GM10248 (cell line): Measurements from ENCODE around the gene MYADM.

Source experiments
- CTCF ChIA-PET: fragments of 300-600 bp; sonication (Branson Sonifier 250); formaldehyde crosslinking; extraction: SDS; loops from one replicate; lab custom pipeline; 2021; ENCODE audit warnings: antibody characterized with exemption; lab: Yijun Ruan, JAX
- POLR2A ChIA-PET: fragments of 350-650 bp; sonication (Branson Sonifier 250); formaldehyde crosslinking; extraction: SDS; loops from one replicate; lab custom pipeline; 2020; ENCODE audit warnings: antibody characterized with exemption; lab: Yijun Ruan, JAX
- DNase-seq: peaks from one replicate; pipeline ENCODE4 v3.0.0; 2012; ENCODE audit errors: extremely low spot score
- CTCF ChIP-seq: IDR thresholded peaks from 2 replicates; pipeline ENCODE4 v1.5.1; 2012; ENCODE audit warnings: mild to moderate bottlenecking, low read depth; ENCODE audit errors: extremely low read depth, missing control alignments, control extremely low read depth

MYADM gene

GRCh38 chr19:53853707-53854106 is 14.0 kb upstream of the MYADM start:
- no peak for DNase-seq
- ChIA-PET POLR2A (interaction anchor here (0.7 to 1.3 kb wide), 2 partner anchors 12 to 14 kb away, joined by 3 to 6 read pairs; partner anchors contain the start of gene MYADM), CTCF (interaction anchor here (0.8 to 1.6 kb wide), 7 partner anchors 10 to 176 kb away, joined by 3 to 6 read pairs (median 5); partner anchors contain the start of gene MYADM)
- TF ChIP-seq CTCF = no peak

- CTCF ChIA-PET = interaction anchor here (1.6 kb wide), 1 partner anchor 11 kb away, joined by 5 read pairs; no protein-coding TSS in a partner anchor
- POLR2A ChIA-PET = no interaction called here
- no peak for DNase-seq
Observed at GRCh38 chr19:53864308-53864836, 3.3 kb upstream of the MYADM start.

GRCh38 chr19:53865523-53865917 is 2.2 kb upstream of the MYADM start:
- CTCF ChIA-PET = no interaction called here
- TF ChIP-seq CTCF = no peak
- POLR2A ChIA-PET = interaction anchor here (0.9 to 1.0 kb wide), 2 partner anchors 12 to 14 kb away, joined by 3 read pairs; no protein-coding TSS in a partner anchor
- DNase-seq = no peak

More at GRCh38 chr19:53864308-53864836, 3.3 kb upstream of the MYADM start:
- no peak for TF ChIP-seq CTCF

GRCh38 chr19:53865918-53866864 is 1.5 kb upstream of the MYADM start:
- peak; percentile 63 for DNase-seq
- POLR2A ChIA-PET = interaction anchor here (0.9 to 1.0 kb wide), 2 partner anchors 13 to 15 kb away, joined by 3 read pairs; no protein-coding TSS in a partner anchor
- CTCF ChIA-PET = interaction anchor here (1.0 kb wide), 1 partner anchor 153 kb away, joined by 3 read pairs; no protein-coding TSS in a partner anchor
- TF ChIP-seq CTCF = no peak

GRCh38 chr19:53866865-53867224 is 838 bp upstream of the MYADM start:
- TF ChIP-seq CTCF = no peak
- no peak for DNase-seq
- ChIA-PET CTCF (interaction anchor here (1.0 kb wide), 2 partner anchors 152 to 163 kb away, joined by 3 read pairs; no protein-coding TSS in a partner anchor), POLR2A (interaction anchor here (1.1 to 2.1 kb wide), 2 partner anchors 13 to 270 kb away, joined by 6 to 9 read pairs; partner anchors contain the start of gene CNOT3)
